GM12873 (cell line): Measurements from ENCODE around the gene WDSUB1.

Experiments used
- TF ChIP-seq, protein P1 (sequence below): IDR thresholded peaks from 2 replicates; pipeline ENCODE4 v1.5.1; 2012; ENCODE audit warnings: low read depth, mild to moderate bottlenecking, moderate library complexity, low read length, control low read depth; ENCODE audit not compliant: insufficient read depth; ENCODE audit errors: missing control alignments

The WDSUB1 gene

DNA sequence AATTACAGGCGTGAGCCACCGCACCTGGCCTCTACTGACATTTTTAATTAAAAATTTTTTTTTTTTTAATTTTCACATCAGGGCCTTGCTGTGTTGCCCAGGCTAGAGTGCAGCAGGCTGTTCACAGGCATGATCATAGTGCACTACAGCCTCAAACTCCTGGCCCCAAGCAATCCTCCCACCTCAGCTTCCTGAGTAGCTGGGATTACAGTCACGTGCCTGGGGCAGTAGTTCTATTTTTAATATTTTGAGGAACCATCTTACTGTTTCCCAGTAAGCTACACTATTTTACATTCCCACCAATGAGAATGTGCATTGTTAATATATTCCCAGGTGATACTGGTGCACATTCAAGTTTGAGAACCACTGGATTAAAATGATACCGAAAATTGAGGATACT, 92.7 kb downstream of the WDSUB1 start:
- TF ChIP-seq, protein P1, sequence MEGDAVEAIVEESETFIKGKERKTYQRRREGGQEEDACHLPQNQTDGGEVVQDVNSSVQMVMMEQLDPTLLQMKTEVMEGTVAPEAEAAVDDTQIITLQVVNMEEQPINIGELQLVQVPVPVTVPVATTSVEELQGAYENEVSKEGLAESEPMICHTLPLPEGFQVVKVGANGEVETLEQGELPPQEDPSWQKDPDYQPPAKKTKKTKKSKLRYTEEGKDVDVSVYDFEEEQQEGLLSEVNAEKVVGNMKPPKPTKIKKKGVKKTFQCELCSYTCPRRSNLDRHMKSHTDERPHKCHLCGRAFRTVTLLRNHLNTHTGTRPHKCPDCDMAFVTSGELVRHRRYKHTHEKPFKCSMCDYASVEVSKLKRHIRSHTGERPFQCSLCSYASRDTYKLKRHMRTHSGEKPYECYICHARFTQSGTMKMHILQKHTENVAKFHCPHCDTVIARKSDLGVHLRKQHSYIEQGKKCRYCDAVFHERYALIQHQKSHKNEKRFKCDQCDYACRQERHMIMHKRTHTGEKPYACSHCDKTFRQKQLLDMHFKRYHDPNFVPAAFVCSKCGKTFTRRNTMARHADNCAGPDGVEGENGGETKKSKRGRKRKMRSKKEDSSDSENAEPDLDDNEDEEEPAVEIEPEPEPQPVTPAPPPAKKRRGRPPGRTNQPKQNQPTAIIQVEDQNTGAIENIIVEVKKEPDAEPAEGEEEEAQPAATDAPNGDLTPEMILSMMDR, result no peak

DNA sequence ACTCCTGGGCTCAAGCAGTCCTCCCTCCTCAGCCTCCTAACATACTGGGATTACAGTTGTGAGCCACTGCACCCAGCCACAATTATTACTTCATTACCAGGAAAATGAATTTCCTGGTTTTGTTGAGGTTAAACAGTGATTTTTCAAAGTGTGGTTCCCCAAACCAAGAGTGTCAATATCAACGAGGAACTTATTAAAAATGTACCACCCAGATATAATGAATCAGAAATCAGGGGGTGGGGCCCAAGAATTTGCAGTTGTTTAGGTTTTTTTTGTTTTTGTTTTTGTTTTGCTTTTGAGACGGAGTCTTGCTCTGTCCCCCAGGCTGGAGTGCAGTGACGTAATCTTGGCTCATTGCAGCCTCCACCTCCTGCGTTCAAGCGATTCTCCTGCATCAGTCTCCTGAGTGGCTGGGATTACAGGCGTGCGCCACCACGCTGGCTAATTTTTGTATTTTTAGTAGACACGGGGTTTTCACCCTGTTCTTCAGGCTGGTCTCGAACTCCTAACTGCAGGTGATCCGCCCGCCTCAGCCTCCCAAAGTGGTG, 94.1 kb downstream of the WDSUB1 start:
- TF ChIP-seq, protein P1, result no peak

DNA sequence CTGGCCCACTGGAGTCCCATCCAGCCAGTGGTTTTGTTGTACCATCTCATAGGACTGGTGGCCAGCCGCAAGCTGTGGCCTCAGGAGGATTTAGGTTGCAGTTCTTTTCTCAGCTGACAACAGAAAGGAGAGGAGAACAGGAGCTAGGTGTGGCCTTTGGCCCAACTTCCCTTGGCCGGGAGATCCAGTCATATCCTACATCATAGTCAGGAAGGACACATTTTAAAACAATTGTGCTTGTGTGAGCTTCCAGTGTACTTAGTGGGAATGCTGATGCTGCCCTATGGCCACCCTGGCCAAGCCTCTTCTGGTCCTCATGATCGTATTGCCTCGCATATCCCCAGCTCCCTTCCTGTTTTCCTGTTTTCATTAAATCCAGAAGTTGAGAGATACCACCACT, 98.1 kb downstream of the WDSUB1 start:
- TF ChIP-seq, protein P1, result no peak

DNA sequence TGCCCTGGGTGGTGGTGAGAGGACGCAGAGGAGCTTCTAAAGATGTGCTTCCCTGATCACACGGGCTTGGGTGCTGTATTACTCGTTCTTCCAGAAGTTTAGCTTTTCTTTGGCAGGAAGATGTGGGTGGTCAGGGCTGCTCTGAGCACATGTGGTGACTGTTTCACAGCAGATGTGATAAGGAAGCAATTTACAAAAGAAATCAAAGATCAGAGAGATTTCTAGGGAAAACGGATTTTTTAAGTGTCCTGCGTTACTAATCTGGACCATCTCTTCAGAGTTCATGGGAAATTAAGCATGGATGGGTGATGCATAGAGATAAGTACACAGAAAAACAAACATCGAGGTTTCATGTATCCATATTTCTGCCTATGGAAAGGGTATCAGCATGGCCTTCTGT, 99.4 kb downstream of the WDSUB1 start:
- TF ChIP-seq, protein P1, result no peak

GRCh38 chr2:159186462-159186861, 100.0 kb downstream of the WDSUB1 start:
- TF ChIP-seq, protein P1, result no peak
